Activated B cell treated with CpG ODN at 0.5 μM for 24 hours (primary cell): ENCODE measurements around the gene CYP51A1. TPM values are rescaled to one million over a fixed set of nuclear protein-coding genes. Genes with fewer than 3 reads are reported as not detected.

Experiments used
- ATAC-seq: fragments of 200-7000 bp; cut with Tn5 transposase; one replicate; pipeline ENCODE4 v1.10.0; 2021; ENCODE audit warnings: low read depth, mild to moderate bottlenecking, moderate library complexity
- CTCF ChIA-PET: fragments of 350-600 bp; sonication (Branson Sonifier 250); formaldehyde crosslinking; loops from one replicate; lab custom pipeline; 2021; ENCODE audit warnings: antibody characterized with exemption; lab: Charles Lee
- POLR2A ChIA-PET: fragments of 350-600 bp; sonication (Branson Sonifier 250); formaldehyde crosslinking; loops from one replicate; lab custom pipeline; 2021; ENCODE audit warnings: antibody characterized with exemption; lab: Charles Lee
- DNase-seq: peaks from one replicate; pipeline ENCODE4 v3.0.0; 2022
- H3K27ac Mint-ChIP-seq: one replicate; pipeline ENCODE4 v1.8.0; 2020; ENCODE audit warnings: mixed read lengths
- H3K27me3 Mint-ChIP-seq: one replicate; pipeline ENCODE4 v1.8.0; 2021; ENCODE audit warnings: mixed read lengths
- H3K36me3 Mint-ChIP-seq: one replicate; pipeline ENCODE4 v1.8.0; 2021; ENCODE audit warnings: low read depth, mixed read lengths
- H3K4me1 Mint-ChIP-seq: one replicate; pipeline ENCODE4 v1.8.0; 2021; ENCODE audit warnings: mixed read lengths
- H3K4me3 Mint-ChIP-seq: one replicate; pipeline ENCODE4 v1.8.0; 2020; ENCODE audit warnings: mild to moderate bottlenecking, mixed read lengths
- H3K9me3 Mint-ChIP-seq: one replicate; pipeline ENCODE4 v1.8.0; 2020; ENCODE audit warnings: mixed read lengths
- intact Hi-C: fragments of 100-400 bp; cut with micrococcal nuclease; formaldehyde crosslinking; loops from one replicate; pipeline ENCODE4 v1.15.1; 2024
- total RNA-seq: library from RNA; stranded (reverse); gene quantifications from 2 replicates; pipeline ENCODE4 v1.2.3, GENCODE V29; 2022
- TF ChIP-seq, protein P1 (sequence below): fragments of 200-600 bp; IDR thresholded peaks from one replicate; pipeline ENCODE4 v1.8.0; 2022; ENCODE audit warnings: antibody characterized with exemption, mild to moderate bottlenecking

Gene CYP51A1
- total RNA-seq, 1 donor from 2014 or later, result 92.8 TPM

DNA sequence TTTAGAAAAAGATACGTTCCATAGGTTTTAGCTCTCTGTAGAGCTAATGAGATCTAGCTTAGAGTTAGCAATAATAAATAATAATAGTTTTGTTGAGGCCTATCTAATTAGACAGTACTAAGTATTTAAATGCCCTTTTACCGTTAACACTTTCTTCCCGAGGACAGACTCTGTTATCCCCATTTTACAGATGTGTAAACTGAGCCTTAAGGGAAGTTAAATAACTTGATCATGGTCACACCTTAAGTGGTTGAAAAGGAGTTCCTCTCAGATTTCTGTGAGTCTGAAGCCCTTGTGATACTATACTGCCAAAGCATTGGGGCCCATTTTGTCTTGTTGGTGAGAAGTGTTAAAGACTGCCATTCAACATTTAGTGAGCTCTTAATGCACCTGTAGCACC lies 61.6 kb downstream of the CYP51A1 start:
- intact Hi-C loops, result no loop called here
- TF ChIP-seq, protein P1, sequence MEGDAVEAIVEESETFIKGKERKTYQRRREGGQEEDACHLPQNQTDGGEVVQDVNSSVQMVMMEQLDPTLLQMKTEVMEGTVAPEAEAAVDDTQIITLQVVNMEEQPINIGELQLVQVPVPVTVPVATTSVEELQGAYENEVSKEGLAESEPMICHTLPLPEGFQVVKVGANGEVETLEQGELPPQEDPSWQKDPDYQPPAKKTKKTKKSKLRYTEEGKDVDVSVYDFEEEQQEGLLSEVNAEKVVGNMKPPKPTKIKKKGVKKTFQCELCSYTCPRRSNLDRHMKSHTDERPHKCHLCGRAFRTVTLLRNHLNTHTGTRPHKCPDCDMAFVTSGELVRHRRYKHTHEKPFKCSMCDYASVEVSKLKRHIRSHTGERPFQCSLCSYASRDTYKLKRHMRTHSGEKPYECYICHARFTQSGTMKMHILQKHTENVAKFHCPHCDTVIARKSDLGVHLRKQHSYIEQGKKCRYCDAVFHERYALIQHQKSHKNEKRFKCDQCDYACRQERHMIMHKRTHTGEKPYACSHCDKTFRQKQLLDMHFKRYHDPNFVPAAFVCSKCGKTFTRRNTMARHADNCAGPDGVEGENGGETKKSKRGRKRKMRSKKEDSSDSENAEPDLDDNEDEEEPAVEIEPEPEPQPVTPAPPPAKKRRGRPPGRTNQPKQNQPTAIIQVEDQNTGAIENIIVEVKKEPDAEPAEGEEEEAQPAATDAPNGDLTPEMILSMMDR, result no peak
- POLR2A ChIA-PET, result no interaction called here
- CTCF ChIA-PET, result no interaction called here
- no peaks in the 10 kb centered on the region for H3K4me1 Mint-ChIP-seq
- H3K4me3 Mint-ChIP-seq, result no peak overlapping the region
- no peaks in the 10 kb centered on the region for H3K27me3 Mint-ChIP-seq
- DNase-seq (no peak), ATAC-seq (no peak)
- H3K9me3 Mint-ChIP-seq, result no peaks in the 10 kb centered on the region
- peaks cover 63% of the 10 kb centered on the region for H3K36me3 Mint-ChIP-seq
- H3K27ac Mint-ChIP-seq, result no peak overlapping the region

DNA sequence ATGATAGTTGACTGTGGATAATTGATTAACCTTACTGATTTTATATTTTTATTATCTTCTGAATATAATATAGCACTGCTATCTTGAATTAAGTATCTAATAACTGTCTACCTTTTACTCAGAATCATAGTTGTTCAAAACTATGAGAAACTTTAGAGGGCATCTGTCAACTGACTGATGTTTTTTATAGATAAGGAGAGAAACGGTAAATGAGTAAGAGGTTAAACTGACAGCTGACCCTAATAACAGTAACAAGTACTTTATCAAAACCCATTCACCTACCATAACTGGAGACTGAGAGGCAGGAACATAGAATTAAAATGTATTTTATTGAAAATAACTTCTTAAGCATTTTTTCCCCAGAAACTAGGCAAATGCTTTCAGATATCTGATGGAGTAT lies 62.2 kb downstream of the CYP51A1 start:
- H3K9me3 Mint-ChIP-seq, result no peaks in the 10 kb centered on the region
- TF ChIP-seq, protein P1, result no peak
- DNase-seq (no peak), ATAC-seq (no peak)
- H3K36me3 Mint-ChIP-seq, result peaks cover 64% of the 10 kb centered on the region
- no peaks in the 10 kb centered on the region for H3K4me1 Mint-ChIP-seq
- ChIA-PET POLR2A (no interaction called here), CTCF (interaction anchor here (1.0 kb wide), 1 partner anchor 40 kb away, joined by 3 read pairs; no protein-coding TSS in a partner anchor)
- intact Hi-C loops, result no loop called here
- no peaks in the 10 kb centered on the region for H3K27me3 Mint-ChIP-seq
- no peak overlapping the region for H3K4me3 Mint-ChIP-seq
- H3K27ac Mint-ChIP-seq, result no peak overlapping the region

DNA sequence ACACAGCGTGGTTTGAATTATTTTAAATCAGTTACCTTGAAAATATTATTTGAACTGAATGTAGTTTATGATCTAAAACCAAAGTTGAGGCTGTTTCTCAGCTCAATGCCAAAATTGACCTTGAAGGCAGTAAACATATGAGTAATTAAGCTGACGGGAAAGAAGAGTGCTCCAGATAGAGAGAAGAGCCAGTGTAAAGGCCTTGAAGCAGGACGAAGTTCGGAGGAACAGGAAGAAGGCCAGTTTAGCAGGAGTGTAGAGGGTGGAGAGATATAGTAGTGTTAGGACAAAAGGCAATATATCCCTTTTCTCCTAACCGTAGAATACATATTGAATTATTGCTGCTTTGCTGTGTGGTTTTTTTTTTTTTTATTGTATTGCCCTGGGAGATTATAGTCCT lies 63.2 kb downstream of the CYP51A1 start:
- ChIA-PET POLR2A (interaction anchor here (0.7 kb wide), 1 partner anchor 377 kb away, joined by 4 read pairs; no protein-coding TSS in a partner anchor), CTCF (interaction anchor here (1.0 kb wide), 1 partner anchor 39 kb away, joined by 3 read pairs; no protein-coding TSS in a partner anchor)
- Mint-ChIP-seq H3K4me1 (no peaks in the 10 kb centered on the region), H3K4me3 (no peak overlapping the region), H3K27me3 (no peaks in the 10 kb centered on the region), H3K27ac (no peak overlapping the region), H3K36me3 (peaks cover 73% of the 10 kb centered on the region), H3K9me3 (no peaks in the 10 kb centered on the region)
- intact Hi-C loops, result no loop called here
- TF ChIP-seq, protein P1, result no peak
- no peak for ATAC-seq
- DNase-seq, result no peak

DNA sequence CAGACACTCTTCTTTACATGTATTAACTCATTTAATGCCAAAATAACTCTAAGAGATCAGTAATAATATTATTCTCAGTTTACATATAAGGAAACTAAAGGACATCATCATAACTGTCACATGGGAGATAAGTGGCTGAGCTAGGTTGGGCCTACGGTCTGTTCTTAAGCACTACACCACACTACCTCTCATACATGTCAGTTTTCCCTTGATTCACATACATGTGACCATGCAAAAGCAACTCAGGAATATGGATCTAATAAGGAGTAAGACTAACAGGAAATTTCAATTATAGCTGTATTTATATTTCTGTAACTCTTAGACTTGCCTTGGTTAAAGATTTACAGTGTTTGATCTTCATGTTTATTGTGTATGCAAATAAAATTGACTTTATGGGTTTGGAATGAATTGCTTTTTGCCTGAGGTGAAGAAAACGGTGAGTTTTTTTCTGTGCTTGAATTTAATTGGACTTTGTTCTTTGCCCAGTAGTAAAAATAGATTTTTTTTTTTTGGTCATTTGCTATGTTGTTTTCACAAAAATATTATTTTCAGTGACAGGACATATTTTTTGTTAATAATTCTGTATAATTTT lies 69.7 kb downstream of the CYP51A1 start:
- ChIA-PET CTCF (no interaction called here), POLR2A (interaction anchor here (0.6 kb wide), 1 partner anchor 805 kb away, joined by 3 read pairs; no protein-coding TSS in a partner anchor)
- no peak for ATAC-seq
- Mint-ChIP-seq H3K27ac (no peak overlapping the region), H3K36me3 (peaks cover 60% of the 10 kb centered on the region), H3K4me3 (no peak overlapping the region), H3K27me3 (no peaks in the 10 kb centered on the region), H3K9me3 (no peaks in the 10 kb centered on the region), H3K4me1 (no peaks in the 10 kb centered on the region)
- TF ChIP-seq, protein P1, result no peak
- DNase-seq, result no peak
- intact Hi-C loops, result no loop called here

Other genes with a start within 250 kb of the CYP51A1 start
- gene AKAP9, start 193.6 kb downstream of the CYP51A1 start, total RNA-seq, result 54.4 and 58.4 TPM in 2 replicates
- not detected in 2 replicates for gene LRRD1, start 44.7 kb upstream of the CYP51A1 start, total RNA-seq
- 53.4 and 61.1 TPM in 2 replicates for gene KRIT1, start 111.4 kb upstream of the CYP51A1 start, total RNA-seq
- gene ANKIB1, start 111.5 kb upstream of the CYP51A1 start, total RNA-seq, result 42.5 and 50.6 TPM in 2 replicates